ENCODE data around the gene WDR12. TPM values are rescaled to one million over a fixed set of nuclear protein-coding genes. Genes with fewer than 3 reads are reported as not detected.

WDR12 gene
- total and polyA plus RNA-seq, 9 of the 15 experiments (the other 6 are each of a cell fraction or from before 2014, with no cell fraction given) = 109 to 554 (median 174) TPM

DNA sequence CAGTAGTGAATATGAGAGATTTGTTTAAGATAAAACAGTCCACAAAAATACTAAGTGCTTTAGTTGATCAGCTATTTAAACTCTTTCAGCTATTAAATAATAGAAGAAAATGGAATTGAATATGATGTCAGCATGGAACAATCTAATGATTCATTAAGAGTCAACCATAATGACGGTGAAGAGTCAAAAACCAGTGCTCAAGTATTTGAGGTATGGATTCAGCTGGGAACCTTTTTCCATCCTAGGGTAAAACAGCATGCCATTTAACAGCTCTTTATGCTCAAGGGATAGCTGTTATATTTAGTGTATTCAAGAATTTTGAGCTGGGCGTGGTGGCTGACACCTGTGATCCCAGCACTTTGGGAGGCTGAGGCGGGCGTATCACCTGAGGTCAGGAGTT is 30.3 kb upstream of the WDR12 start (continued):
- TF ChIP-seq, protein P1, sequence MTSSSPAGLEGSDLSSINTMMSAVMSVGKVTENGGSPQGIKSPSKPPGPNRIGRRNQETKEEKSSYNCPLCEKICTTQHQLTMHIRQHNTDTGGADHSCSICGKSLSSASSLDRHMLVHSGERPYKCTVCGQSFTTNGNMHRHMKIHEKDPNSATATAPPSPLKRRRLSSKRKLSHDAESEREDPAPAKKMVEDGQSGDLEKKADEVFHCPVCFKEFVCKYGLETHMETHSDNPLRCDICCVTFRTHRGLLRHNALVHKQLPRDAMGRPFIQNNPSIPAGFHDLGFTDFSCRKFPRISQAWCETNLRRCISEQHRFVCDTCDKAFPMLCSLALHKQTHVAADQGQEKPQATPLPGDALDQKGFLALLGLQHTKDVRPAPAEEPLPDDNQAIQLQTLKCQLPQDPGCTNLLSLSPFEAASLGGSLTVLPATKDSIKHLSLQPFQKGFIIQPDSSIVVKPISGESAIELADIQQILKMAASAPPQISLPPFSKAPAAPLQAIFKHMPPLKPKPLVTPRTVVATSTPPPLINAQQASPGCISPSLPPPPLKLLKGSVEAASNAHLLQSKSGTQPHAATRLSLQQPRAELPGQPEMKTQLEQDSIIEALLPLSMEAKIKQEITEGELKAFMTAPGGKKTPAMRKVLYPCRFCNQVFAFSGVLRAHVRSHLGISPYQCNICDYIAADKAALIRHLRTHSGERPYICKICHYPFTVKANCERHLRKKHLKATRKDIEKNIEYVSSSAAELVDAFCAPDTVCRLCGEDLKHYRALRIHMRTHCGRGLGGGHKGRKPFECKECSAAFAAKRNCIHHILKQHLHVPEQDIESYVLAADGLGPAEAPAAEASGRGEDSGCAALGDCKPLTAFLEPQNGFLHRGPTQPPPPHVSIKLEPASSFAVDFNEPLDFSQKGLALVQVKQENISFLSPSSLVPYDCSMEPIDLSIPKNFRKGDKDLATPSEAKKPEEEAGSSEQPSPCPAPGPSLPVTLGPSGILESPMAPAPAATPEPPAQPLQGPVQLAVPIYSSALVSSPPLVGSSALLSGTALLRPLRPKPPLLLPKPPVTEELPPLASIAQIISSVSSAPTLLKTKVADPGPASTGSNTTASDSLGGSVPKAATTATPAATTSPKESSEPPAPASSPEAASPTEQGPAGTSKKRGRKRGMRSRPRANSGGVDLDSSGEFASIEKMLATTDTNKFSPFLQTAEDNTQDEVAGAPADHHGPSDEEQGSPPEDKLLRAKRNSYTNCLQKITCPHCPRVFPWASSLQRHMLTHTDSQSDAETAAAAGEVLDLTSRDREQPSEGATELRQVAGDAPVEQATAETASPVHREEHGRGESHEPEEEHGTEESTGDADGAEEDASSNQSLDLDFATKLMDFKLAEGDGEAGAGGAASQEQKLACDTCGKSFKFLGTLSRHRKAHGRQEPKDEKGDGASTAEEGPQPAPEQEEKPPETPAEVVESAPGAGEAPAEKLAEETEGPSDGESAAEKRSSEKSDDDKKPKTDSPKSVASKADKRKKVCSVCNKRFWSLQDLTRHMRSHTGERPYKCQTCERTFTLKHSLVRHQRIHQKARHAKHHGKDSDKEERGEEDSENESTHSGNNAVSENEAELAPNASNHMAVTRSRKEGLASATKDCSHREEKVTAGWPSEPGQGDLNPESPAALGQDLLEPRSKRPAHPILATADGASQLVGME (CRISPR knock-in tag; IDR thresholded peaks at IDR 0.05) = no peak
- TF ChIP-seq NFYB (IDR thresholded peaks at IDR 0.05; ENCODE audit: extremely low read depth, insufficient read length) (no peak), ARID3A (IDR thresholded peaks at IDR 0.05; ENCODE audit: borderline replicate concordance, low read depth, low read length) (no peak), ZNF347 (CRISPR knock-in tag; IDR thresholded peaks at IDR 0.05; ENCODE audit: low read depth) (no peak), MTA1 (IDR thresholded peaks at IDR 0.05; ENCODE audit: borderline replicate concordance) (no peak)
- TF ChIP-seq, protein P2, sequence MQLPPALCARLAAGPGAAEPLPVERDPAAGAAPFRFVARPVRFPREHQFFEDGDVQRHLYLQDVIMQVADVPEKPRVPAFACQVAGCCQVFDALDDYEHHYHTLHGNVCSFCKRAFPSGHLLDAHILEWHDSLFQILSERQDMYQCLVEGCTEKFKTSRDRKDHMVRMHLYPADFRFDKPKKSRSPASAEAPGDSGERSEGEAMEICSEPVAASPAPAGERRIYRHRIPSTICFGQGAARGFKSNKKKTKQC (CRISPR knock-in tag; IDR thresholded peaks at IDR 0.05) = no peak

All from K562 (cell line).